SK-N-SH (cell line): ENCODE measurements around the gene ZNF790. TPM values are rescaled to one million over a fixed set of nuclear protein-coding genes. Genes with fewer than 3 reads are reported as not detected.

Experiments
- CTCF ChIA-PET: fragments of 300-600, 350-600 bp; formaldehyde crosslinking; extraction: SDS; loops from one replicate; lab custom pipeline; 2021; lab: Yijun Ruan, JAX
- POLR2A ChIA-PET: fragments of 350-600 bp; sonication (Branson Sonifier 250); formaldehyde crosslinking; extraction: SDS; loops from one replicate; lab custom pipeline; 2020; ENCODE audit warnings: antibody characterized with exemption, inconsistent platforms; lab: Yijun Ruan, JAX
- DNase-seq: peaks from one replicate; pipeline ENCODE4 v3.0.0; 2012
- H2AFZ ChIP-seq: fragments of 200-600 bp; sonication (generic); 2 replicates; pipeline ENCODE4 v1.8.1; 2016; ENCODE audit warnings: antibody characterized with exemption, mild to moderate bottlenecking, low read depth
- H3F3A ChIP-seq: fragments of 200-600 bp; sonication (generic); replicated peaks from 2 replicates; pipeline ENCODE3; 2016; ENCODE audit warnings: antibody characterized with exemption, mild to moderate bottlenecking; ENCODE audit not compliant: insufficient read depth
- H3K27ac ChIP-seq, 2 experiments: fragments of 200-500 bp in 1 of 2; fragments of 200-600 bp in 1 of 2; sonication (Bioruptor generic) in 1 of 2; sonication (generic), shearing (Covaris generic) in 1 of 2; 2 replicates each; pipeline versions ENCODE4 v1.5.1 to v1.6.1; 2014 to 2016; ENCODE audit warnings: low read depth in 2 of 2, inconsistent platforms in 1 of 2, low read length in 1 of 2, mild to moderate bottlenecking in 1 of 2, mixed read lengths in 1 of 2
- H3K27me3 ChIP-seq: fragments of 200-600 bp; sonication (generic), shearing (Covaris generic); 2 replicates; pipeline ENCODE4 v1.6.1; 2016; ENCODE audit warnings: mixed run types; ENCODE audit not compliant: insufficient read depth
- H3K36me3 ChIP-seq, 2 experiments: fragments of 200-500 bp in 1 of 2; fragments of 200-600 bp in 1 of 2; sonication (Bioruptor generic) in 1 of 2; sonication (generic) in 1 of 2; replicated peaks in 1 of 2; 2 replicates each; pipeline versions ENCODE3 to v1.5.1; 2014 to 2016; ENCODE audit warnings: low read length in 1 of 2, mild to moderate bottlenecking in 1 of 2; ENCODE audit not compliant: insufficient read depth in 2 of 2, control insufficient read depth in 1 of 2
- H3K4me1 ChIP-seq, 2 experiments: fragments of 200-500 bp in 1 of 2; fragments of 200-600 bp in 1 of 2; sonication (Bioruptor generic) in 1 of 2; sonication (generic), shearing (Covaris generic) in 1 of 2; 2 replicates each; pipeline versions ENCODE4 v1.5.1 to v1.6.1; 2014 to 2016; ENCODE audit warnings: low read depth in 1 of 2, low read length in 1 of 2, mixed run types in 1 of 2; ENCODE audit not compliant: insufficient read depth in 2 of 2, control insufficient read depth in 1 of 2
- H3K4me2 ChIP-seq: fragments of 200-600 bp; sonication (generic), shearing (Covaris generic); 2 replicates; pipeline ENCODE4 v1.6.1; 2017; ENCODE audit warnings: mixed run types
- H3K4me3 ChIP-seq, 2 experiments: fragments of 200-500 bp in 1 of 2; fragments of 200-600 bp in 1 of 2; sonication (Bioruptor generic) in 1 of 2; sonication (generic), shearing (Covaris generic) in 1 of 2; 2 replicates each; pipeline versions ENCODE4 v1.5.1 to v1.8.1; 2014 to 2016; ENCODE audit warnings: low read depth in 2 of 2, inconsistent platforms in 1 of 2, low read length in 1 of 2, mild to moderate bottlenecking in 1 of 2, mixed read lengths in 1 of 2, moderate library complexity in 1 of 2
- H3K79me2 ChIP-seq: fragments of 200-600 bp; sonication (generic); 2 replicates; pipeline ENCODE4 v1.8.1; 2017; ENCODE audit warnings: mild to moderate bottlenecking; ENCODE audit not compliant: insufficient read depth
- H3K9ac ChIP-seq: fragments of 200-600 bp; sonication (generic); 2 replicates; pipeline ENCODE4 v1.6.1; 2017; ENCODE audit warnings: mixed run types
- H3K9me2 ChIP-seq: fragments of 200-600 bp; sonication (generic); 2 replicates; pipeline ENCODE4 v1.6.1; 2017; ENCODE audit warnings: mixed run types
- H3K9me3 ChIP-seq: fragments of 200-600 bp; sonication (generic); 2 replicates; pipeline ENCODE4 v1.6.1; 2017; ENCODE audit warnings: mixed run types, mild to moderate bottlenecking, moderate library complexity
- H4K20me1 ChIP-seq: fragments of 200-600 bp; sonication (generic); 2 replicates; pipeline ENCODE4 v1.6.1; 2017; ENCODE audit warnings: mild to moderate bottlenecking, mixed run types; ENCODE audit not compliant: insufficient read depth
- FOSL2 ChIP-seq: IDR thresholded peaks from 2 replicates; pipeline ENCODE4 v1.4.0; 2012; ENCODE audit warnings: low read depth, mild to moderate bottlenecking, moderate library complexity, borderline replicate concordance
- FOXJ3 ChIP-seq: sonication (generic); formaldehyde crosslinking; IDR thresholded peaks from 2 replicates; pipeline ENCODE4 v1.5.1; 2020; ENCODE audit warnings: mild to moderate bottlenecking, missing genetic modification reagents
- FOXM1 ChIP-seq: IDR thresholded peaks from 2 replicates; pipeline ENCODE4 v1.4.0; 2012; ENCODE audit warnings: low read depth, mild to moderate bottlenecking
- JUND ChIP-seq: IDR thresholded peaks from 2 replicates; pipeline ENCODE4 v1.4.0; 2012
- MEF2A ChIP-seq: IDR thresholded peaks from 2 replicates; pipeline ENCODE4 v1.4.0; 2012; ENCODE audit warnings: low read depth, borderline replicate concordance
- NRF1 ChIP-seq: IDR thresholded peaks from 2 replicates; pipeline ENCODE4 v1.6.1; 2012; ENCODE audit warnings: low read depth, mild to moderate bottlenecking, low read length
- RAD21 ChIP-seq: IDR thresholded peaks from 2 replicates; pipeline ENCODE4 v1.6.1; 2012; ENCODE audit warnings: mild to moderate bottlenecking, low read length
- RCOR1 ChIP-seq: fragments of 150-350 bp; IDR thresholded peaks from 2 replicates; pipeline ENCODE4 v1.6.1; 2017; ENCODE audit warnings: antibody characterized with exemption, low read length
- RXRA ChIP-seq: IDR thresholded peaks from 2 replicates; pipeline ENCODE4 v1.4.0; 2012; ENCODE audit warnings: low read depth, mild to moderate bottlenecking, borderline replicate concordance
- SIN3A ChIP-seq: IDR thresholded peaks from 2 replicates; pipeline ENCODE4 v1.6.1; 2012; ENCODE audit warnings: low read depth, mild to moderate bottlenecking, low read length, moderate library complexity, borderline replicate concordance
- SMC3 ChIP-seq: IDR thresholded peaks from 2 replicates; pipeline ENCODE4 v1.6.1; 2012; ENCODE audit warnings: low read depth, low read length, improper control_type of control experiment
- TAF1 ChIP-seq: IDR thresholded peaks from 2 replicates; pipeline ENCODE4 v1.6.1; 2012; ENCODE audit warnings: low read depth, mild to moderate bottlenecking, low read length, moderate library complexity, borderline replicate concordance
- TCF12 ChIP-seq: IDR thresholded peaks from 2 replicates; pipeline ENCODE4 v1.4.0; 2012
- ZBTB33 ChIP-seq: IDR thresholded peaks from 2 replicates; pipeline ENCODE4 v1.4.0; 2012; ENCODE audit warnings: low read depth, borderline replicate concordance
- WGBS: methylation state at CpG from one replicate; pipeline ENCODE4 v1.1.6; 2017; ENCODE audit warnings: low lambda C conversion rate; 5-methylcytosine and 5-hydroxymethylcytosine counted together
- polyA plus RNA-seq, 3 experiments: library from polyadenylated mRNA; depleted of rRNA; stranded (reverse); fragments of >200 nt; gene quantifications; 2 replicates each; pipeline ENCODE4 v1.2.3, GENCODE V29; 2012
- TF ChIP-seq, protein P1 (sequence below): fragments of 150-350 bp; IDR thresholded peaks from 2 replicates; pipeline ENCODE4 v1.6.1; 2017; ENCODE audit warnings: antibody characterized with exemption, low read length, low read depth, borderline replicate concordance
- TF ChIP-seq, protein P2 (sequence below): IDR thresholded peaks from 2 replicates; pipeline ENCODE4 v1.6.1; 2012; ENCODE audit warnings: mild to moderate bottlenecking, low read depth, low read length, moderate library complexity
- TF ChIP-seq, protein P3 (sequence below): fragments of 200-600 bp; sonication (generic); IDR thresholded peaks from 2 replicates; pipeline ENCODE4 v1.6.1; 2017; ENCODE audit warnings: antibody characterized with exemption, mild to moderate bottlenecking, moderate library complexity

ZNF790 gene
- polyA plus RNA-seq, 1 of the 3 experiments (the other 2 are of a cell fraction) = 2.2 TPM

DNA sequence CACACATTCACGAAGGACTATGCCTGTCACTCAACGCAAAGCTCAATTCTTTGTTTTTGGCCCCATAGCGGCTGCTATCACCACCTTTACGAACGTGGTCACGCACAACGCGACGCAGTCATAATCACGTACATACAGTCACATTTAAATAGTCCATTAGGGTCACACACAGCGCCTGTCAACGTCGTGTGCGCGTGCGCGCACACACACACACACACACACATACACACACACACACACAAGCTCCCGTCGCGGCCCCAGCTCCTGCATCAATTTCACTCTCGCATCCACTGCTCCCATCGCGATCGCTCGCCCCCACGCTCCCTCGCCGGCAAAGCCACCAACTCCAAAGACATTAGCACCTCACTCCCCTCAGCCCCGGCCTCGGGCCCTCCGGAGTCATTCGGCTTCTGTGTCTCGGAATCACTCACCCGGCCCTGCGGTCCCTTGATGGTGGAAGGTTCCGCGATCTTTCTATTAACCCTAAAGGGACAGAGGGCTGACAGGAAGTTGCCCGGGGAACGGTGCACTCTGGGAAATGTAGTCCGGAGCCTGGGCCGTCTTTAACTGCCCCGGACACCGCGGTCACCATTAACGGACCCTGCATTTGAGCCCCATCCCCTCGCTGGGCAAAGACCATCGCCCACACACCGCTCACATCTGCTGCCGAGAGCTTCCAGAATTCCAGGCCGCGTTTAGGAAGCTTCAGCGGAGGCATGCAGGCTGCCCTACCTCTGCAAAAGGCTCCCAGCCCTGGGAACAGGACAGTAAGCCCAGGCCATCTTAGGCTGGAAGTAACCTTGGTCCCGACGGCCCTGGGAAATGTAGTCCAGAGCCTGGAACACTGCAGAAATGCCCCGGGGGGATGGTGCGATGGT lies at the start of gene ZNF790 (continued):
- TF ChIP-seq RXRA = no peak
- TF ChIP-seq ZBTB33 = peak; percentile 92
- peak; percentile 54 for TF ChIP-seq TAF1
- peak; percentile 33; the same call in 1 of the 2 replicates for TF ChIP-seq SIN3A
- TF ChIP-seq SMC3 = no peak
- 0 out of 2 replicates have a peak, but pooled peaks have one; percentile 30 for TF ChIP-seq FOXJ3 (CRISPR knock-in tag)
- no peak for TF ChIP-seq FOXM1
- TF ChIP-seq JUND = no peak
- peak; percentile 36; the same call in 1 of the 2 replicates for TF ChIP-seq TCF12
- no peak for TF ChIP-seq FOSL2
- TF ChIP-seq, protein P1, sequence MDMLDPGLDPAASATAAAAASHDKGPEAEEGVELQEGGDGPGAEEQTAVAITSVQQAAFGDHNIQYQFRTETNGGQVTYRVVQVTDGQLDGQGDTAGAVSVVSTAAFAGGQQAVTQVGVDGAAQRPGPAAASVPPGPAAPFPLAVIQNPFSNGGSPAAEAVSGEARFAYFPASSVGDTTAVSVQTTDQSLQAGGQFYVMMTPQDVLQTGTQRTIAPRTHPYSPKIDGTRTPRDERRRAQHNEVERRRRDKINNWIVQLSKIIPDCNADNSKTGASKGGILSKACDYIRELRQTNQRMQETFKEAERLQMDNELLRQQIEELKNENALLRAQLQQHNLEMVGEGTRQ = no peak

GRCh38 chr19:36876993-36877938 lies 39.1 kb upstream of the ZNF790 start:
- no peaks in the 10 kb centered on the region for H4K20me1 ChIP-seq
- no peaks in the 10 kb centered on the region for H3K4me1 ChIP-seq
- H3F3A ChIP-seq = peaks cover 3% of the 10 kb centered on the region
- H3K9me3 ChIP-seq = peaks cover 90% of the 10 kb centered on the region
- ChIA-PET POLR2A (no interaction called here), CTCF (no interaction called here)
- no peak overlapping the region; a peak in 1 of 4 replicates for H3K4me3 ChIP-seq
- no peak overlapping the region for H3K4me2 ChIP-seq
- no peak for TF ChIP-seq TCF12
- TF ChIP-seq RCOR1 = no peak
- TF ChIP-seq, protein P1 = no peak
- TF ChIP-seq, protein P2, sequence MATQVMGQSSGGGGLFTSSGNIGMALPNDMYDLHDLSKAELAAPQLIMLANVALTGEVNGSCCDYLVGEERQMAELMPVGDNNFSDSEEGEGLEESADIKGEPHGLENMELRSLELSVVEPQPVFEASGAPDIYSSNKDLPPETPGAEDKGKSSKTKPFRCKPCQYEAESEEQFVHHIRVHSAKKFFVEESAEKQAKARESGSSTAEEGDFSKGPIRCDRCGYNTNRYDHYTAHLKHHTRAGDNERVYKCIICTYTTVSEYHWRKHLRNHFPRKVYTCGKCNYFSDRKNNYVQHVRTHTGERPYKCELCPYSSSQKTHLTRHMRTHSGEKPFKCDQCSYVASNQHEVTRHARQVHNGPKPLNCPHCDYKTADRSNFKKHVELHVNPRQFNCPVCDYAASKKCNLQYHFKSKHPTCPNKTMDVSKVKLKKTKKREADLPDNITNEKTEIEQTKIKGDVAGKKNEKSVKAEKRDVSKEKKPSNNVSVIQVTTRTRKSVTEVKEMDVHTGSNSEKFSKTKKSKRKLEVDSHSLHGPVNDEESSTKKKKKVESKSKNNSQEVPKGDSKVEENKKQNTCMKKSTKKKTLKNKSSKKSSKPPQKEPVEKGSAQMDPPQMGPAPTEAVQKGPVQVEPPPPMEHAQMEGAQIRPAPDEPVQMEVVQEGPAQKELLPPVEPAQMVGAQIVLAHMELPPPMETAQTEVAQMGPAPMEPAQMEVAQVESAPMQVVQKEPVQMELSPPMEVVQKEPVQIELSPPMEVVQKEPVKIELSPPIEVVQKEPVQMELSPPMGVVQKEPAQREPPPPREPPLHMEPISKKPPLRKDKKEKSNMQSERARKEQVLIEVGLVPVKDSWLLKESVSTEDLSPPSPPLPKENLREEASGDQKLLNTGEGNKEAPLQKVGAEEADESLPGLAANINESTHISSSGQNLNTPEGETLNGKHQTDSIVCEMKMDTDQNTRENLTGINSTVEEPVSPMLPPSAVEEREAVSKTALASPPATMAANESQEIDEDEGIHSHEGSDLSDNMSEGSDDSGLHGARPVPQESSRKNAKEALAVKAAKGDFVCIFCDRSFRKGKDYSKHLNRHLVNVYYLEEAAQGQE = no peak
- TF ChIP-seq FOSL2 = no peak
- TF ChIP-seq MEF2A = no peak
- TF ChIP-seq RAD21 = no peak
- TF ChIP-seq, protein P3, sequence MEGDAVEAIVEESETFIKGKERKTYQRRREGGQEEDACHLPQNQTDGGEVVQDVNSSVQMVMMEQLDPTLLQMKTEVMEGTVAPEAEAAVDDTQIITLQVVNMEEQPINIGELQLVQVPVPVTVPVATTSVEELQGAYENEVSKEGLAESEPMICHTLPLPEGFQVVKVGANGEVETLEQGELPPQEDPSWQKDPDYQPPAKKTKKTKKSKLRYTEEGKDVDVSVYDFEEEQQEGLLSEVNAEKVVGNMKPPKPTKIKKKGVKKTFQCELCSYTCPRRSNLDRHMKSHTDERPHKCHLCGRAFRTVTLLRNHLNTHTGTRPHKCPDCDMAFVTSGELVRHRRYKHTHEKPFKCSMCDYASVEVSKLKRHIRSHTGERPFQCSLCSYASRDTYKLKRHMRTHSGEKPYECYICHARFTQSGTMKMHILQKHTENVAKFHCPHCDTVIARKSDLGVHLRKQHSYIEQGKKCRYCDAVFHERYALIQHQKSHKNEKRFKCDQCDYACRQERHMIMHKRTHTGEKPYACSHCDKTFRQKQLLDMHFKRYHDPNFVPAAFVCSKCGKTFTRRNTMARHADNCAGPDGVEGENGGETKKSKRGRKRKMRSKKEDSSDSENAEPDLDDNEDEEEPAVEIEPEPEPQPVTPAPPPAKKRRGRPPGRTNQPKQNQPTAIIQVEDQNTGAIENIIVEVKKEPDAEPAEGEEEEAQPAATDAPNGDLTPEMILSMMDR = no peak
- no peak for TF ChIP-seq NRF1
- no peaks in the 10 kb centered on the region for H3K27me3 ChIP-seq
- no peak for DNase-seq
- WGBS = 86% methylated on average over 10 of the region's 10 CpGs
- H3K36me3 ChIP-seq = peaks cover 29 to 74% of the 10 kb centered on the region in 2 experiments
- no peaks in the 10 kb centered on the region for H3K9me2 ChIP-seq
- no peak overlapping the region for H3K9ac ChIP-seq
- no peaks in the 10 kb centered on the region for H3K79me2 ChIP-seq
- H2AFZ ChIP-seq = no peak overlapping the region
- H3K27ac ChIP-seq = no peak overlapping the region
